HG02763 (cell line): Measurements from ENCODE around the gene UFSP1.
A peak's percentile ranks its signal among the peaks of the same experiment; 100 is the strongest.
"Not testable (repeated sequence)": the region's sequence is repeated elsewhere in the genome, so short reads cannot be mapped to it uniquely, and the experiment has no call there.

Experiments
- ATAC-seq: cut with Tn5 transposase; IDR thresholded peaks from one replicate; pipeline ENCODE4 v1.9.1; 2021; ENCODE audit warnings: mild to moderate bottlenecking, moderate library complexity; ENCODE audit not compliant: unreplicated experiment

Gene UFSP1

DNA sequence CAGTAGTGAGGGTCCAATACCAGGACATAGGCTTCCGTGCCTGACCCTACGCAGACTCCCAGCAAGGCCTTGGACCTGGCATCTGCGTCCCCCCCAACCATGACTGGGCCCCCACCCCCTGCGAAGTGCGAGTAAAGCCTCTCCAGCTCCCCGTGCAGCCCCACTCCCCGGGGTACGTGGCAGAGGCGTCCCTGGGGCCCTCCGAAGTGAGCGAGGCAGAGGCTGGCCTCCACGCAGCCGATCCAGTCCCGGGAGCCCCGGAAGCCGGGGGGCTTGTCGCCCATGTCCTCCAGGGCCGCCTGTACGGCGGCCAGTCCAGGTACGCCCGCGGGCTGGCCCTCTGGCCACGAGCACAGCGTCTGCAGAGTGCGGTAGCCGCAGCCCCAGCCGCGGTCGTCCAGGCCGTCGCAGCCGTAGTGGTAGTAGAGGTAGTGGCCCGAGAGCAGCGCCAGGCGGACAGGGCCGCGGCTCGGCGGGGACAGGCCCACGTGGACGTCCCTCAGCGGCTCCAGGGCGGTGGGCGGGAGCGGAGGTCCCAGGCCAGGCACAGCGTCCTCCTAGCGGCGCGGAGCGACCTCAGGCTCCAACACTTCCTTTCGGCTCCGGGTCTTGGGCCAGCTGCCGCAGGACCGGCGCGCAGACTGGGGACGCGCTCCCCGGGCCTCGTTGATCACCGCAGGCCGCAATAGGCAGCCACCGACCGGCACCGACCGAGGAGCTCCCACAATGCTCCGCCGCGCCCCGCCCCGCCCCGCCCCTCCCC, at the start of gene UFSP1:
Gene UFSP1 (minus strand): TSS at position 728 of the 763 bp plus-strand sequence. CDS start 444 bp downstream, at position 284.
- ATAC-seq: peak; percentile 21

DNA sequence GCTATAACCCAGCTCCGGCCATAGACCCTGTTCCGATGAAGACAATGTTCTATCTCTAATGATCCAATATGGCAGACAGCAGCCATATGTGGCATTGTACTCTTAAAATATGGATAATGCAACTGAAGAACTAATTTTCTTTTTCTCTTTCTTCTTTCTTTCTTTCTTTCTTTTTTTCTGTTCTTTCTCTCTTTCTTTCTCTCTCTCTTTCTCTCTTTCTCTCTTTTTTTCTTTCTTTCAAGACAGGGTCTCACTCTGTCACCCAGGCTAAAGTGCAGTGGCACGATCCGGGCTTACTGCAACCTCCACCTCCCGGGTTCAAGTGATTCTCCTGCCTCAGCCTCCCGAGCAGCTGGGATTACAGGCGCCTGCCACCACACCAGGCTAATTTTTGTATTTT, 46.7 kb upstream of the UFSP1 start:
- not testable (repeated sequence) for ATAC-seq

DNA sequence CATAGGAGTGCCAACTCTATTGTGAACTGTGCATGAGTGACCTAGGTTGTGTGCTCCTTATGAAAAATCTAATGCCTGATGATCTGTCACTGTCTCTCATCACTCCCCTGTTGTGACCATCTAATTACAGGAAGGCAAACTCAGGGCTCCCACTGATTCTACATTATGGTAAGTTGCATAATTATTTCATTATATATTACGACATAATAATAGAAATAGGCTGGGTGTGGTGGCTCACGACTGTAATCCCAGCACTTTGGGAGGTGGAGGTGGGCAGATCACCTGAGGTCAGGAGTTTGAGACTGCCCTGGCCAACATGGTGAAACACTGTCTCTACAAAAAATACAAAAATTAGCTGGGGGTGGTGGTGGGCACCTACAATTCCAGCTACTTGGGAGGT, 45.9 kb upstream of the UFSP1 start:
- ATAC-seq: not testable (repeated sequence)

DNA sequence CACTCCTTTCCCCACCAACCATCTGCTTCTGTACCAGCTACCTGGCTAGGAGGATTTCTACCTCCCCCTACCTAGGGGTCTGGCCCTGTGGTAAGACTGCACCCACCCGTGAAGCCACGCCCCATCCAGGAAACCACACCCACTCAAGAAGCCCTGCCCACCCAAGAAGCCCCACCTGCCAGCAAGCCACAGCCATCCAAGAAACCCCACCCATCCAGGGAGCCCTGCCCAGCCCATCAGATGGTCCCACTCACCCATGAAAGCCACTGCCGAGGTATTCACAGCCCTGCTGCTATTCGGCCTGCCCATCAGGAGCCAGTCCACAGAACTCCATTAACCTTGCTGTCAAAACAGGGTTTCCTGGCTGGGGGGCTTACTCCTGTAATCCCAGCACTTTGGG, 44.2 kb upstream of the UFSP1 start:
- no peak for ATAC-seq

DNA sequence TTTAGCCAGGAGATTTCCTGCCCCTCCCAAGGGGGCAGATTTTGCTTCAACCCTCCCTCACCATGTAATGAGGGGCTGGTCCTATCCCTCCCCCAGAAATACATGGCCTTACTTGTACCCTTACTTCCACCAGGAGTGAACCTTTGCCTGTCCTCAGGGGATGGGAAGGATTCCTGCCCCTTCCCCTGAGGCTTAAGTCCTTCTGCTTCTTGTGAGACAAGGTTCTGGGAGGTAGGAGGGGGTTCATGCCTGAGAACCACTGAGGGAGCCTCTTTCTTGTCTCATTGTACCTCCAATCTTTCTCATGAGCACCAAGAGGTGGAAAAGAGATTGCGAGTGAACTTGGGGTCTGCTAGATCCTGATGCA, 40.3 kb upstream of the UFSP1 start:
- ATAC-seq: no peak

DNA sequence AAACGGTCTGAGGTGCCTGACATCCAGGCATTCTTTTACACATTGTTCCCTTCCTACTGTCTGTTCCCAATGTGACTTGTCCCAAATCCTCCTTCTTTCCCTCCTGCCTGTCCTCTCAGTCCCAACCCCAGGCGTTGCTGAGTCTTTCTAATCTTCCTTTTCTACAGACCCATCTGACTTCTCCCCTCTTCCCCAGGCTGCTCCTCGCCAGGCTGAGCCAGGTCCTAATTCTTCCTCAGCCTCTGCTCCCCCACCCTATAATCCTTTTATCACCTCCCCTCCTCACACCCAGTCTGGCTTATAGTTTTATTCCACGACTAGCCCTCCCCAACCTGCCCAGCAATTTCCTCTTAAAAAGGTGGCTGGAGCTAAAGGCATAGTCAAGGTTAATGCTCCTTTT, 34.1 kb upstream of the UFSP1 start:
- ATAC-seq: not testable (repeated sequence)

DNA sequence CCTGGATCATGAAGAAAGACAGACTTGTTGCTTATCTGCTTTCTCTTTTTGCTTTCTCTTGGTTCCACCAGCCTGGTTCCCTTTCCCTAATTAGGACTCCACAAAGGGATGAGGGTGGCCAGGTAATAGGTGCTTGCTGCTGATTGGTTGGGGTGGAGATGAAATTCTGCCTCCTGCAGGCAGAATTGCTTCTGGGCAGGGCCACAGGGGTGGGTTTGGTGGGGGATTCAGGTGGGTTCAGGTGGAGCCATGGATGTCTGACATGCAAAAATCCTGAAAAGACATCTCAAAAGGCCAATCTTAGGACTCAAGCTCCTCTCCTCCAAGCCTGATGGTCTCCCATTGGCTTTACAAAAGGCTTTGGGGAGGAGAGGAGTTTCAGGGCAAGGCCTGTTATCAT, 31.5 kb upstream of the UFSP1 start:
- no peak for ATAC-seq

DNA sequence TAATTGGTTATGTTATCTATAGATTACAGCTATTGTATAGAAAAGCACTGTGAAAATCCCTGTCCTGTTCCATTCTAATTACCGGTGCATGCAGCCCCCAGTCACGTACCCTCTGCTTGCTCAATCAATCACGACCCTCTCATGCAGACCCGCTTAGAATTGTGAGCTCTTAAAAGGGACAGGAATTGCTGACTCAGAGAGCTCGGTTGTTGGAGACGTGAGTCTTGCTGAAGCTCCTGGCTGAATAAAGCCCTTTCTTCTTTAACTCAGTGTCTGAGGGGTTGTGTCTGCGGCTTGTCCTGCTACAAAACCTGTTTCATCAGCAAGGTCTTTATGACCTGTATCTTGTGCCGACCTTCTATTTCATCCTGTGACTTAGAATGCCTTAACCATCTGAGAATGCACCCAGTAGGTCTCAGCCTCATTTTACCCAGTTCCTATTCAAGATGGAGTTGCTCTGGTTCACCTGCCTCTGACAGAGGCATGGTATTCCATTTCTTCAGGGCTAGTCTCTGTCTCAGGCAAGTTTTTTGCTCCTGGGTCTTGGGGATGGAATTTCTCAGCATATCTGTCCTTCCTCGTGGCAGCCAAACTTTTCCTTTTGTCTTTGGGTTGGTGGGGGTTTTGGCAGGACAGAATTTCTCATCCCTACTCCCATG, 30.4 kb upstream of the UFSP1 start:
- not testable (repeated sequence) for ATAC-seq

DNA sequence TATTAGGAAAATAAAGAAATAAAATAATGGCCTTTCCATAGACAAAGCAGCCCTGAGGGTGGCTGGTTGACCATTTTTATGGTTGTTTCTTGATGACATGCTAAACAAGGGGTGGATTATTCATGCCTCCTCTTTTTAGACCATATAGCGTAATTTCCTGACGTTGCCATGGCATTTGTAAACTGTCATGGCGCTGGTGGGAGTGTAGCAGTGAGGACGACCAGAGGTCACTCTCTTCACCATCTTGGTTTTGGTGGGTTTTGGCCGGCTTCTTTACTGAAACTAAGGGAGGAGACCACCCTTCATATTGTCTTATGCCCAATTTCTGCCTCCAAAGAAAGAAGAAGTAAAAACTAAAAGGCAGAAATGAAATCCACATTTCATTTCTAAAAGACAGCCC, 29.8 kb upstream of the UFSP1 start:
- not testable (repeated sequence) for ATAC-seq

DNA sequence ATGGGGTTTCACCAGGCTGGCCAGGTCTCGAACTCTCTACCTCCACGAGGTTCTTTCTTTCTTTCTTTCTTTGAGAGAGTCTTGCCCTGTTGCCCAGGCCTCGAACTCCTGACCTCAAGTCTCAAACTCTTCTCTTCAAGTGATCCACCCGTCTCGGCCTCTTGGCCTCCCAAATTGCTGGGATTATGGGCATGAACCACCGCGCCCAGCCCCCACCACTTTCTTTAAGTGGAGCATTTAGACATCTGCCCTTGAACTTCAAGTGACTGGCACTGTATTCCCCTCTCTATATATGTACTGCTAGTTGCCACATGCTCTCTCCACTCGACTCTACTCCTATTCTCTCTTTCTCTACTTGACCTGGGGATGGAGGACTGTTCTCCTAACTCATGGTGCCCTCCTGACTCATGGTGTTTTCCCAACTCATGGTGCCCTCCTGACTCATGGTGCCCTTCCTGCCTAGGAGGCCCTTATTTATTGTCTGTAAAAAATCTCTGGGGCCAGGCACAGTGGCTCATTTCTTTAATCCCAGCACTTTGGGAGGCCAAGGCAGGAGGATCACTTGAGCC, 25.4 kb upstream of the UFSP1 start:
- no peak for ATAC-seq

DNA sequence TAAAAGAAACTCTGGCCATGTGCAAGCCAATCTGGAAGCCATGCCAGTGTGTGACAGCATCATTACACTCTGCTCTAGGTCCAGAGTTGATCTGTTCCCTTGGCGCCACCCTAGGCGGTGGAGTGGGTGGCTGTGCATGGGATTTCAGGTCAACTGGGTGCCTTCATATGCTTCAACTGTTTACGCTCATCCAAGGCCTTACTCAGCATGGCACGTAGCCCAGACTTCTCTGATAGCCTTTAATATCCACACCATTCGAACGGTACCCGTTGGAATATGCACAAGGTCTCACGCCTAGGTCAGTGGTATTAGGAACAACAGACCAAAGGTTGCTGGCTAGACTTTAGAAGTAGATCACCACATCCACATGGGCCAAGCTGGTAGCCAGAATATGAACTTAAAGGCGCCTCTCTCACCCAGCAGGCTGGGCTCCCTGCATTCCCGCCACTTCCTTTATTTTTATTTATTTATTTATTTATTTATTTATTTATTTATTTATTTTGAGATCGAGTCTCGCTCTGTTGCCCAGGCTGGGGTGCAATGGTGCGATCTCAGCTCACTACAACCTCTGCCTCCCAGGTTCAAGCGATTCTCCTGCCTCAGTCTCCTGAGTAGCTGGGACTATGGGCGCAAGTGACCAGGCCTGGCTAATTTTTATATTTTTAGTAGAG, 24.8 kb upstream of the UFSP1 start:
- ATAC-seq: no peak

DNA sequence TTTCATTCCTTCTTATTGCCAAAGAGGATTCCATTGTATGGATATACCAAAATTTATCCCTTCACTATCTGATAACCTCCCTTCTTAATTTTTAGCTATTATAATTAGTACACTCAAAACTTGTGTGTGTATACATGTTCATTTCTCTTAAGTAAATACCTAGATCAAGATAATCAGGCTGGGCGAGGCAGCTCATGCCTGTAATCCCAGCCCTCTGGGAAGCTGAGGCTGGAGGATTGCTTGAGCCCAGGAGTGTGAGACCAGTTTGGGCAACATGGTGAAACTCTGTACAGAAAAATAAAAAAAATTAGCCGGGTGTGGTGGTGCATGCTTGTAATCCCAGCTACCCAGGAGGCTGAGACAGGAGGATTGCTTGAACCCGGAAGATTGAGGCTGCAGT, 22.0 kb upstream of the UFSP1 start:
- ATAC-seq: no peak

DNA sequence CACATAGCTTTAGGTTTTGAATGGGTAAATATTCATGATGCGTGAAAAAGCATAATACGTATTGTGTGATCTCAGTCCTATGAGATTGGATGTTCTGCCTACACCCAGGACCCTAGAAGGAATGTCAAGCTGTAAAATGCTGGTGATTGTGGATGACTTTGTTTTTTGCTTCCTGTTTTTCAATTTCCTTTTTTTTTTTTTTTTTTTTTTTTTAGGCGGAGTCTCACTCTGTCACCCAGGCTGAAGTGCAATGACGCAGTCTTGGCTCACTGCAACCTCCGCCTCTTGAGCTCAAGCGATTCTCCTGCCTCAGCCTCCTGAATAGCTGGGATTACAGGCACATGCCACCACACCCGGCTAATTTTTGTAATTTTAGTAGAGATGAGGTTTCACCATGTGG, 20.9 kb upstream of the UFSP1 start:
- not testable (repeated sequence) for ATAC-seq

DNA sequence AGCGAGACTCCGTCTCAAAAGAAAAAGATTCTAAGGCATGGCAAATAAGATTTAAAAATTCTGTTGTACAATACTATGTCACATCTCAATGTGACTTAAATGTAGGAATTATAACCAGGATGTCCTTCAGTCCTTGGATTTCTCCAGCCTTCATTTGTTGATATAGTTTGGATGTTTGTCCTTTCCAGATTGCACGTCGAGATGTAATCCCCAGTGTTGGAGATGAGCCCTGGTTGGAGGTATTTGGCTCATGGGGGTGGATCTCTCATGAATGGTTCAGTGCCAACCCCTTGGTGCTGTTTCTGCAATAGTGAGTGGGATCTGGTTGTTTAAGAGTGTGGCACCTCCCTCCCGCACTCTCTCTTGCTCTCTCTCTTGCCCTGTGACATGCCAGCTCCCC, 19.0 kb upstream of the UFSP1 start:
- ATAC-seq: no peak

DNA sequence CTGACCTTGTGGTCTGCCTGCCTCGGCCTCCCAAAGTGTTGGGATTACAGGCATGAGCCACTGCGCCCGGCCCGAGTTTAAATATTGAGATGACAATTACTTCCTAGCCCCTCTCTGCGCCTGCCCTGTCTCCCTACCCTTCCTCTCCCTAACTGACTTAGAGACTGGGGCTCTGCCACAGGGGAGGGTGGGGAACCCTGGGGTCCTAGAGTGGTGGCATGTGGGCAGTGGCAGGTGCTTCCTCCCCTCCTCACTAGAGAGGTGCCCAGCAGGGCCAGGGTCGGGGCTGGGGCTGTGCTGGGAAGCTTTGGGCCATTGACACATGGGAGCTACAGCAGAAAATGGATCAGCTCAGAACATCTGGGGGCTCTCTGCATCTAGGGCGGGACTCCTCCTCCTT, 13.1 kb upstream of the UFSP1 start:
- no peak for ATAC-seq

DNA sequence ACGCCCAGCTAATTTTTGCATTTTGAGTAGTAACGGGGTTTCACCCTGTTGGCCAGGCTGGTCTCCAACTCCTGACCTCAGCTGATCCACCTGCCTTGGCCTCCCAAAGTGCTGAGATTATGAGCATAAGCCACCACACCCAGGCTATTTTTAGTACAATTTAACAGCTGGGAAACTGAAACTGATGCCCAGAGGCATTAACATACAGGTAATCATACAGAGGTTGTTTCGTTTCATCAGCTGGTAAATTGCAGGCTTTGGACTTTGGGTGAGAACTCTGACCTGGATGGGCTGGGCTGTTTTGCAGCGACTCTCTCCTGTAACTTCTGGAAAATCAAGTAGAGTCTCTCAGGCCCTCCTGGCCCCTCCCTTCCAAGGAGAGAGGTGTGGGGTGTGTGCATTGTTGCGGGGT, 12.4 kb upstream of the UFSP1 start:
- no peak for ATAC-seq

DNA sequence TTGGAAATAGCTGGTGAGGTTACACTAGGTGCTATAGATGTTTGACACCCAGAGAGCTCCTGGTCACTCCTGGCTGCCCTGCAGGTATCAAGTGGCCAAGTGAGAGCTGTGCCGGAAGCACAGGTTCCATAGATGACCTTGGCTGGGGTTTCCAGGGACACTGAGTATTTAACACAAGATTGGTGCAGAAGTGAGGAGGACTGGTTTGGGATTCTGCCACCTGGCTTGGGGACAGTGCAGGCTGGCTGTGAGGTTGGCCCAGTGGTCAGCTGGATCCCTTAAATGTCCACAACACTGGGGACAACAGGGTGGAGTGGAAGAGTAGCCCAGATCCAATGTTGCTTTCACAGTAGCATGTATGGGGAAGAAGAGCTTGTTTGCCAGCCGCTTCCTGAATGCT, 11.5 kb upstream of the UFSP1 start:
- no peak for ATAC-seq

DNA sequence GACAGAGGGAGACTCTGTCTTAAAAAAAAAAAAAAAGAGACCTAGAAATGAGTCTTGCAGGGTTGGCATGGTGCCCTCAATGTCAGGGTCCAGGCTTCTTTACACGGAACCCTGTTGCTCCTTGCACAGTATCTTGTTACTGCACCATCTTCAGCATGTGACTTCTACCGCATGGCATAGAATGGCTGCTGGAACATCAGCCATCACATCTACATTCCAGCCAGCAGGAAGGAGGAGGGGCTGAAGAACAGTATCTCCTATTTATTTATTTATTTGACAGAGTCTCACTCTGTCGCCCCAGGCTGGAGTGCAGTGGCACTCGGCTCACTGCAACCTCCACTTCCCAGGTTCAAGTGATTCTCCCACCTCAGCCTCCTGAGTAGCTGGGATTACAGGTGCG, 9.9 kb upstream of the UFSP1 start:
- ATAC-seq: no peak

DNA sequence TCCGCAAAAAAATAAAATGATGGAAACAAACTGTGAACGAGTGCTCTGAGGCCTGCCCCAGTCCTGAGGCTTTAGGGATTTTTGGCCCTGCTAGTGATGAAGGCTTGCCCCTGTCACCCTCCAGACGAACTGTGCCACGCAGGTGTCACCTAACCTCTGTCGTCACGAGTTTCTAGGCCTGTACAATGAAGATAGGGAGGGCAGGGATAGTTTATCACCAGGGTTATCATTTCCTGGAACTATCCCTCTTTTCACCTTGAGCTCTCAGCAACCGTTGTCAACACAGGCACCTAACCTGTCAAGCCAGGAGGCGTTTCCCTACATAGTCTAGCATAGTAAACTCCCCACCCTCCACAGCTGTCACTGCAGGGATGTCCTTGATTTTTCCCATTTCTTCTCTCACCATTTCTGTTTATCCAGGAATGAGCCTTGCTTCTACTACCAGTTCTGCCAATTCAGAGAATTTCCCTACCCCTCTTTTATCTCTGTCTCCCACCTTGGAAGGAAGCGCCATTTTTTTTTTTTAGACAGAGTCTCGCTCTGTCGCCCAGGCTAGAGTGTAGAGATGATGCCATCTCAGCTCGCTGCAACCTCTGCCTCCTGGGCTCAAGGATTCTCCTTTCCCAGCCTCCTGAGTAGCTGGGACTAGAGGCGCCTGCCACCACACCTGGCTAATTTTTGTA, 8.4 kb upstream of the UFSP1 start:
- no peak for ATAC-seq

DNA sequence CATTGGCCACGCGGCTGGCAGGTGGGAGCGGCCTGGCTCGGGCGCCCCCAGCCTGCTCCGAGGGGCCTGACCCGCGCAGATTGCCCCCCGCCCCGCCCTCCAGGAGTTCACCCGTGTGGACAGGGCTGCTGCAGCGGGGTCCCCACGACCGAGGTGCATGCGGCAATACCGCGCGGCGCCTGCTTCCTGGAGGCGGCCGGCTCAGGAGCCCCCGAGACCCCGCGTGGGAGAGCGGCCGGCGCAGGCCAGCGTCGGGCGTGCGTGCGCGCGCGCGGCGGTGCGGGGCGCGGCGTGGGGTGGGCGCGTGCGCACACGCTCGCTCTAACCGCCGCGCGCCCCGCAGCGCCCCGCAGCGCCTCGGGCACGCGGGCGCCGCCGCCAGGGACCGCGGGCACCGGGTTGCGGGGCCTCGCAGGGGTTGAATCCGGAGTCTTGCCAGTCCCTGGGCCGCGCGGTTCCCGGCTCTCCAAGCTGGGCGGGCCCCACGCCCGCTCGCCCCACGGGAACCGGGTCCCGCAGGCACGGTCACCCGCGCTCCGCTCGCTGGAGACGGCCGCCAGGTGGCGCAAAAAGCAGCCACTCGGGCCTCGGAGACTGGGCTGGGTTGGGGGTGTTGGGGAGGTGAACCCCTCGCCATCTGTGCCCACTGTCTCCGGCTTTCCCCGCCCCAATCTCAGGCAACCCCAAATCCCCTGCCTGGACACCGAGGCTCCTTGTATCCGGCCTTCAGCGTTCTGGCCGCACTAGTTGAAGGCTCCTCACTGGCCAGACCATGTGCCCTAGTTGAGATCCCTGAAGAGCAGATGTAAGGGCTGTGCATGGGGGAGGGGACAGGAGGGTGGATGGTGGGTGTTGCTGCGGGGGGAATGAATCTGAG, 7.5 kb upstream of the UFSP1 start:
- ATAC-seq: no peak
